ENCODE measurements around the gene MDGA2.

Gene MDGA2

GRCh38 chr14:47039336-47039735, 636.1 kb downstream of the MDGA2 start:
- TF ChIP-seq REST (IDR thresholded peaks at IDR 0.05; ENCODE audit: low read depth) = no peak
- no peak for TF ChIP-seq EP300 (IDR thresholded peaks at IDR 0.05; ENCODE audit: borderline replicate concordance)
- TF ChIP-seq USF1 (IDR thresholded peaks at IDR 0.05) = no peak
- TF ChIP-seq TEAD4 (IDR thresholded peaks at IDR 0.05) = no peak
- TF ChIP-seq CEBPB (IDR thresholded peaks at IDR 0.05) = no peak
- no peak for TF ChIP-seq EGR1 (IDR thresholded peaks at IDR 0.05)
- no peak for TF ChIP-seq FOXM1 (IDR thresholded peaks at IDR 0.05; ENCODE audit: borderline replicate concordance, low read depth)
- no peak for TF ChIP-seq CREB1 (IDR thresholded peaks at IDR 0.05; ENCODE audit: low read depth)
- TF ChIP-seq ZBTB7A (IDR thresholded peaks at IDR 0.05; ENCODE audit: low read depth) = no peak
- TF ChIP-seq YY1 (IDR thresholded peaks at IDR 0.05; ENCODE audit: low read depth) = no peak
- TF ChIP-seq NFIC (IDR thresholded peaks at IDR 0.05) = no peak
- no peak for TF ChIP-seq TAF1 (IDR thresholded peaks at IDR 0.05; ENCODE audit: low read depth)
- TF ChIP-seq RAD21 (IDR thresholded peaks at IDR 0.05; ENCODE audit: low read depth) = no peak
- TF ChIP-seq MAX (IDR thresholded peaks at IDR 0.05) = no peak
- no peak for TF ChIP-seq TCF12 (IDR thresholded peaks at IDR 0.05; ENCODE audit: low read depth)

GRCh38 chr14:47022721-47023120, 652.7 kb downstream of the MDGA2 start:
- TF ChIP-seq EGR1 (IDR thresholded peaks at IDR 0.05) (no peak), NFIC (IDR thresholded peaks at IDR 0.05) (no peak), EP300 (IDR thresholded peaks at IDR 0.05; ENCODE audit: borderline replicate concordance) (no peak), REST (IDR thresholded peaks at IDR 0.05; ENCODE audit: low read depth) (no peak), RAD21 (IDR thresholded peaks at IDR 0.05; ENCODE audit: low read depth) (no peak), CEBPB (IDR thresholded peaks at IDR 0.05) (no peak)

- TF ChIP-seq RAD21 (IDR thresholded peaks at IDR 0.05; ENCODE audit: low read depth) (no peak), MAX (IDR thresholded peaks at IDR 0.05) (no peak), CREB1 (IDR thresholded peaks at IDR 0.05; ENCODE audit: low read depth) (no peak), USF1 (IDR thresholded peaks at IDR 0.05) (no peak), TCF12 (IDR thresholded peaks at IDR 0.05; ENCODE audit: low read depth) (no peak), FOXM1 (IDR thresholded peaks at IDR 0.05; ENCODE audit: borderline replicate concordance, low read depth) (no peak), ZBTB7A (IDR thresholded peaks at IDR 0.05; ENCODE audit: low read depth) (no peak), CEBPB (IDR thresholded peaks at IDR 0.05) (no peak), TAF1 (IDR thresholded peaks at IDR 0.05; ENCODE audit: low read depth) (no peak), REST (IDR thresholded peaks at IDR 0.05; ENCODE audit: low read depth) (no peak), EP300 (IDR thresholded peaks at IDR 0.05; ENCODE audit: borderline replicate concordance) (no peak), YY1 (IDR thresholded peaks at IDR 0.05; ENCODE audit: low read depth) (no peak), TEAD4 (IDR thresholded peaks at IDR 0.05) (no peak), NFIC (IDR thresholded peaks at IDR 0.05) (no peak), EGR1 (IDR thresholded peaks at IDR 0.05) (no peak)
Observed at GRCh38 chr14:47020500-47020899, 654.9 kb downstream of the MDGA2 start.

GRCh38 chr14:47012533-47013280, 662.7 kb downstream of the MDGA2 start:
- TF ChIP-seq RAD21 (IDR thresholded peaks at IDR 0.05; ENCODE audit: low read depth) (no peak), EP300 (IDR thresholded peaks at IDR 0.05; ENCODE audit: borderline replicate concordance) (no peak), TCF12 (IDR thresholded peaks at IDR 0.05; ENCODE audit: low read depth) (no peak), TAF1 (IDR thresholded peaks at IDR 0.05; ENCODE audit: low read depth) (no peak), TEAD4 (IDR thresholded peaks at IDR 0.05) (no peak), YY1 (IDR thresholded peaks at IDR 0.05; ENCODE audit: low read depth) (no peak), CEBPB (IDR thresholded peaks at IDR 0.05) (no peak), USF1 (IDR thresholded peaks at IDR 0.05) (no peak), CREB1 (IDR thresholded peaks at IDR 0.05; ENCODE audit: low read depth) (no peak), REST (IDR thresholded peaks at IDR 0.05; ENCODE audit: low read depth) (no peak), EGR1 (IDR thresholded peaks at IDR 0.05) (no peak), MAX (IDR thresholded peaks at IDR 0.05) (no peak), FOXM1 (IDR thresholded peaks at IDR 0.05; ENCODE audit: borderline replicate concordance, low read depth) (no peak), NFIC (IDR thresholded peaks at IDR 0.05) (no peak), ZBTB7A (IDR thresholded peaks at IDR 0.05; ENCODE audit: low read depth) (no peak)
